ENCODE measurements around the gene PIGR. TPM values are rescaled to one million over a fixed set of nuclear protein-coding genes. Genes with fewer than 3 reads are reported as not detected.
A peak's percentile ranks its signal among the peaks of the same experiment; 100 is the strongest.

The PIGR gene
- polyA plus RNA-seq, 1 donor from 2014 or later, result not detected

- H3K27ac ChIP-seq (ENCODE audit: low read length), result no peak overlapping the region
- H3K9ac ChIP-seq (ENCODE audit: low read length), result no peak overlapping the region
- H4K20me1 ChIP-seq (ENCODE audit: insufficient read depth), result no peaks in the 10 kb centered on the region
- no peaks in the 10 kb centered on the region for H3F3A ChIP-seq (ENCODE audit: insufficient read depth, low read length, poor library complexity, severe bottlenecking)
- no peaks in the 10 kb centered on the region for H3K27me3 ChIP-seq (ENCODE audit: insufficient read depth, low read depth, low read length)
- no peaks in the 10 kb centered on the region for H3K79me2 ChIP-seq (replicated peaks; ENCODE audit: insufficient read depth, low read length)
- no peaks in the 10 kb centered on the region for H3K9me2 ChIP-seq (ENCODE audit: insufficient read depth, low read length)
- TF ChIP-seq SMC3 (conservative IDR thresholded peaks at IDR 0.05; ENCODE audit: poor library complexity), result peak; percentile 70
- no peak for TF ChIP-seq EZH2 (IDR thresholded peaks at IDR 0.05; ENCODE audit: borderline replicate concordance, insufficient read depth, low read length, poor library complexity, severe bottlenecking)
- peak; percentile 75 for TF ChIP-seq RAD21 (conservative IDR thresholded peaks at IDR 0.05)
- peak; percentile 70 for TF ChIP-seq CTCF (IDR thresholded peaks at IDR 0.05; ENCODE audit: poor library complexity, severe bottlenecking)
- H2AFZ ChIP-seq (ENCODE audit: low read depth, low read length), result no peak overlapping the region
- no peaks in the 10 kb centered on the region for H3K36me3 ChIP-seq (ENCODE audit: insufficient read depth, low read length)
- no peak overlapping the region for H3K4me2 ChIP-seq (ENCODE audit: low read length)
- H3K9me3 ChIP-seq (ENCODE audit: low read length), result no peaks in the 10 kb centered on the region
- H3K4me3 ChIP-seq (ENCODE audit: low read length), result no peak overlapping the region
Measured at GRCh38 chr1:206982216-206982615, 36.0 kb upstream of the PIGR start.

GRCh38 chr1:206979379-206980043, 33.2 kb upstream of the PIGR start:
- H2AFZ ChIP-seq (ENCODE audit: low read depth, low read length), result no peak overlapping the region
- no peaks in the 10 kb centered on the region for H3K9me3 ChIP-seq (ENCODE audit: low read length)
- no peaks in the 10 kb centered on the region for H3K27me3 ChIP-seq (ENCODE audit: insufficient read depth, low read depth, low read length)
- H4K20me1 ChIP-seq (ENCODE audit: insufficient read depth), result no peaks in the 10 kb centered on the region
- no peaks in the 10 kb centered on the region for H3K9me2 ChIP-seq (ENCODE audit: insufficient read depth, low read length)
- no peaks in the 10 kb centered on the region for H3F3A ChIP-seq (ENCODE audit: insufficient read depth, low read length, poor library complexity, severe bottlenecking)
- H3K27ac ChIP-seq (ENCODE audit: low read length), result no peak overlapping the region
- H3K9ac ChIP-seq (ENCODE audit: low read length), result no peak overlapping the region
- no peak overlapping the region for H3K4me2 ChIP-seq (ENCODE audit: low read length)
- H3K36me3 ChIP-seq (ENCODE audit: insufficient read depth, low read length), result no peaks in the 10 kb centered on the region
- no peaks in the 10 kb centered on the region for H3K79me2 ChIP-seq (replicated peaks; ENCODE audit: insufficient read depth, low read length)
- TF ChIP-seq CTCF (IDR thresholded peaks at IDR 0.05; ENCODE audit: poor library complexity, severe bottlenecking), result peak; percentile 36
- TF ChIP-seq EP300 (conservative IDR thresholded peaks at IDR 0.05; ENCODE audit: poor library complexity, severe bottlenecking), result no peak
- no peak overlapping the region for H3K4me3 ChIP-seq (ENCODE audit: low read length)

GRCh38 chr1:206978259-206978658, 32.0 kb upstream of the PIGR start:
- Histone ChIP-seq H3K27me3 (ENCODE audit: insufficient read depth, low read depth, low read length) (no peaks in the 10 kb centered on the region), H3K27ac (ENCODE audit: low read length) (no peak overlapping the region), H3K9me2 (ENCODE audit: insufficient read depth, low read length) (no peaks in the 10 kb centered on the region), H3K79me2 (replicated peaks; ENCODE audit: insufficient read depth, low read length) (no peaks in the 10 kb centered on the region), H3K4me3 (ENCODE audit: low read length) (no peak overlapping the region), H3K36me3 (ENCODE audit: insufficient read depth, low read length) (no peaks in the 10 kb centered on the region), H3K9ac (ENCODE audit: low read length) (no peak overlapping the region), H3K4me2 (ENCODE audit: low read length) (no peak overlapping the region), H4K20me1 (ENCODE audit: insufficient read depth) (no peaks in the 10 kb centered on the region), H3F3A (ENCODE audit: insufficient read depth, low read length, poor library complexity, severe bottlenecking) (no peaks in the 10 kb centered on the region), H2AFZ (ENCODE audit: low read depth, low read length) (no peak overlapping the region), H3K9me3 (ENCODE audit: low read length) (no peaks in the 10 kb centered on the region)
- TF ChIP-seq MXI1 (conservative IDR thresholded peaks at IDR 0.05; ENCODE audit: poor library complexity, severe bottlenecking) (no peak), EP300 (conservative IDR thresholded peaks at IDR 0.05; ENCODE audit: poor library complexity, severe bottlenecking) (no peak), REST (IDR thresholded peaks at IDR 0.05; ENCODE audit: borderline replicate concordance) (no peak), POLR2AphosphoS5 (IDR thresholded peaks at IDR 0.05) (no peak), RAD21 (conservative IDR thresholded peaks at IDR 0.05) (no peak), CTCF (IDR thresholded peaks at IDR 0.05; ENCODE audit: poor library complexity, severe bottlenecking) (no peak), SMC3 (conservative IDR thresholded peaks at IDR 0.05; ENCODE audit: poor library complexity) (no peak), TAF1 (IDR thresholded peaks at IDR 0.05; ENCODE audit: low read depth) (no peak), EZH2 (IDR thresholded peaks at IDR 0.05; ENCODE audit: borderline replicate concordance, insufficient read depth, low read length, poor library complexity, severe bottlenecking) (no peak)

Measured in neural cell (in vitro differentiated cells).